Heart left ventricle (tissue), 16 donors: ENCODE measurements around the gene MSMB. TPM values are rescaled to one million over a fixed set of nuclear protein-coding genes. Genes with fewer than 3 reads are reported as not detected.
"Not testable (repeated sequence)": the region's sequence is repeated elsewhere in the genome, so short reads cannot be mapped to it uniquely, and the experiment has no call there.

ENCODE experiments used
- ATAC-seq, 4 donors: fragments of 200-7000 bp; cut with Tn5 transposase; one replicate each; pipeline ENCODE4 v1.9.1; 2020 to 2022; ENCODE audit warnings: moderate library complexity in 4 of 4, mild to moderate bottlenecking in 3 of 4, moderate number of reproducible peaks in 1 of 4
- DNase-seq, 5 donors: peaks; one replicate each; pipeline ENCODE4 v3.0.0-alpha.2; 2020
- H3K27ac ChIP-seq, 12 donors: fragments of 200-600 bp; sonication (generic) in 4 of 12; one replicate each; pipeline versions ENCODE4 v1.5.0 to v1.8.0; 2016 to 2022; ENCODE audit warnings: mild to moderate bottlenecking in 2 of 12
- H3K27me3 ChIP-seq, 9 donors: fragments of 200-600 bp; sonication (generic) in 2 of 9; one replicate each; pipeline versions ENCODE4 v1.5.1 to v1.8.0; 2016 to 2022; ENCODE audit warnings: mild to moderate bottlenecking in 3 of 9
- H3K36me3 ChIP-seq, 9 donors: fragments of 200-600 bp; sonication (generic) in 2 of 9; one replicate each; pipeline versions ENCODE4 v1.5.0 to v1.8.0; 2018 to 2022; ENCODE audit warnings: mild to moderate bottlenecking in 2 of 9
- H3K4me1 ChIP-seq, 12 donors: fragments of 200-600 bp; sonication (generic) in 4 of 12; one replicate each; pipeline versions ENCODE4 v1.5.0 to v1.8.0; 2016 to 2022; ENCODE audit warnings: mild to moderate bottlenecking in 3 of 12
- H3K4me3 ChIP-seq, 12 donors: fragments of 200-600 bp; sonication (generic) in 4 of 12; one replicate each; pipeline versions ENCODE4 v1.5.0 to v1.8.0; 2017 to 2022; ENCODE audit warnings: mild to moderate bottlenecking in 9 of 12, moderate library complexity in 4 of 12
- H3K9me3 ChIP-seq, 12 donors: fragments of 200-600 bp; sonication (generic) in 4 of 12; one replicate each; pipeline versions ENCODE4 v1.5.0 to v1.8.0; 2016 to 2022; ENCODE audit warnings: mild to moderate bottlenecking in 1 of 12
- CTCF ChIP-seq, 12 donors: fragments of 200-600 bp; sonication (generic) in 4 of 12; IDR thresholded peaks; one replicate each; pipeline versions ENCODE4 v1.5.0 to v1.8.0; 2018 to 2022; ENCODE audit warnings: antibody characterized with exemption in 12 of 12, mild to moderate bottlenecking in 5 of 12
- POLR2A ChIP-seq, 2 donors: fragments of 450-650 bp; IDR thresholded peaks; one replicate each; pipeline ENCODE4 v1.6.1; 2017; ENCODE audit warnings: antibody characterized with exemption in 2 of 2, mild to moderate bottlenecking in 2 of 2, moderate library complexity in 2 of 2
- WGBS, 4 donors: extraction: QIAGEN DNeasy Blood & Tissue Kit in 2 of 4; methylation state at CpG; one replicate each; pipeline versions ENCODE4 v1.1.5 to v1.1.7; 2013 to 2018; 5-methylcytosine and 5-hydroxymethylcytosine counted together
- intact Hi-C, 10 donors: fragments of 100-400 bp; cut with DNase I; formaldehyde crosslinking; loops; one replicate each; pipeline versions ENCODE4 v1.11.1 to v1.14.2; 2022
- polyA plus RNA-seq, 2 donors: library from polyadenylated mRNA; stranded (reverse); fragments of 200-250 nt; gene quantifications; one replicate each; pipeline ENCODE4 v1.2.3, GENCODE V29; 2013
- total RNA-seq, 9 donors: library from RNA; depleted of rRNA in 2 of 9; stranded (reverse); fragments of >200 nt in 2 of 9; fragmentation: NEBNext Ultra II Directional in 3 of 9; extraction: Animal tissue kit (Norgen Biotek cat#: 25700) in 3 of 9; gene quantifications; one replicate each; pipeline versions ENCODE4 v1.1.0 to v1.2.4, GENCODE V29; 2016 to 2023
- donor health status: ischemic (EF 13 %, LVEDD 7.1; RV severe dilation, severe dysfunction).
- donor health status: healthy with polysubstance abuse.
- donor health status: DM: no; HTN: yes; CAD: no.
- donor health status: DM: no; HTN: no; CAD: no.
- donor health status: ischemic (EF 25% LVEDD 6.9; RV normal size, moderate dysfunction).
- donor health status: ischemic (EF 25% LVEDD 5.7; RV mildly dilated, moderate dysfunction).
- donor health status: healthy.
- donor health status: DM: yes; HTN: yes; CAD: no.
- donor health status: ischemic (EF 35%, LVEDD 5.7; RV mildly dilated, moderate dysfunction).
- donor health status: nonischemic (EF 11% LVEDD 7.7; RV severe dilation, severe dysfunction).
- donor health status: DM: yes; HTN: yes; CAD: no.
- donor health status: PGD.
- donor health status: ischemic (EF 29% LVEDD 5.4; RV normal size, mild dysfunction).
- donor health status: nonischemic (EF 23%, LVEDD 6.1; RV moderate dilation, normal function).

MSMB gene
- total and polyA plus RNA-seq, 11 donors = not detected

- H3K36me3 ChIP-seq = no peaks in the 10 kb centered on the region
- DNase-seq (no peak), ATAC-seq (peak in 1 of 4 donors; percentile 16)
- peaks cover 0 to 19% (median 0%) of the 10 kb centered on the region in 12 donors for H3K4me1 ChIP-seq
- no peak overlapping the region for H3K4me3 ChIP-seq
- TF ChIP-seq POLR2A (IDR thresholded peaks at IDR 0.05) (no peak), CTCF (IDR thresholded peaks at IDR 0.05) (no peak)
- no peak overlapping the region for H3K27ac ChIP-seq
- H3K27me3 ChIP-seq = no peaks in the 10 kb centered on the region
- intact Hi-C loops = no loop called here
- no peaks in the 10 kb centered on the region for H3K9me3 ChIP-seq
- WGBS, 4 donors = 39 to 62% (median 41%) methylated on average over 5 of the region's 5 CpGs
These were observed 46.5 kb upstream of the MSMB start for GRCh38 chr10:46092524-46093081.

GRCh38 chr10:46091828-46092523 lies 45.9 kb upstream of the MSMB start:
- no peak for DNase-seq
- no peaks in the 10 kb centered on the region for H3K36me3 ChIP-seq
- H3K9me3 ChIP-seq = no peaks in the 10 kb centered on the region
- ATAC-seq = peak in 1 of 4 donors; percentile 34
- peaks cover 0 to 13% (median 0%) of the 10 kb centered on the region in 12 donors for H3K4me1 ChIP-seq
- no peak overlapping the region for H3K4me3 ChIP-seq
- H3K27me3 ChIP-seq = no peaks in the 10 kb centered on the region
- WGBS, 4 donors = 60 to 88% (median 65%) methylated on average over 6 to 12 of the region's 12 CpGs
- intact Hi-C loops = no loop called here
- H3K27ac ChIP-seq = no peak overlapping the region
- TF ChIP-seq CTCF (IDR thresholded peaks at IDR 0.05) = no peak
- no peak for TF ChIP-seq POLR2A (IDR thresholded peaks at IDR 0.05)

- no peaks in the 10 kb centered on the region for H3K36me3 ChIP-seq
- H3K4me1 ChIP-seq = peaks cover 0 to 11% (median 0%) of the 10 kb centered on the region in 12 donors
- no peaks in the 10 kb centered on the region for H3K9me3 ChIP-seq
- no peak for TF ChIP-seq POLR2A (IDR thresholded peaks at IDR 0.05)
- TF ChIP-seq CTCF (IDR thresholded peaks at IDR 0.05) = no peak
- intact Hi-C loops = no loop called here
- H3K4me3 ChIP-seq = no peak overlapping the region
- no peaks in the 10 kb centered on the region for H3K27me3 ChIP-seq
- ATAC-seq (peak in 2 of 4 donors; percentile 10 to 13), DNase-seq (no peak)
- H3K27ac ChIP-seq = no peak overlapping the region
- WGBS, 4 donors = 60 to 79% (median 78%) methylated on average over 8 to 9 of the region's 9 CpGs
These were observed 45.2 kb upstream of the MSMB start for GRCh38 chr10:46091080-46091827.

- ATAC-seq = no peak
- WGBS, 4 donors = 85 to 91% (median 89%) methylated on average over 10 of the region's 10 CpGs
These were observed 44.3 kb upstream of the MSMB start for GRCh38 chr10:46090258-46090812.

GRCh38 chr10:46087381-46087780 lies 41.3 kb upstream of the MSMB start:
- H3K36me3 ChIP-seq, DNase-seq, H3K27ac ChIP-seq, intact Hi-C loops, H3K4me3 ChIP-seq, H3K4me1 ChIP-seq, H3K9me3 ChIP-seq, H3K27me3 ChIP-seq, ATAC-seq: not testable (repeated sequence)
- WGBS, 4 donors = 90 to 91% (median 91%) methylated on average over 11 of the region's 11 CpGs

More at GRCh38 chr10:46090258-46090812, 44.3 kb upstream of the MSMB start:
- Histone ChIP-seq H3K4me1 (peaks cover 0 to 11% (median 0%) of the 10 kb centered on the region in 12 donors), H3K4me3 (no peak overlapping the region), H3K9me3 (no peaks in the 10 kb centered on the region), H3K27ac (no peak overlapping the region), H3K36me3 (no peaks in the 10 kb centered on the region), H3K27me3 (no peaks in the 10 kb centered on the region)
- DNase-seq = no peak
- intact Hi-C loops = no loop called here
- TF ChIP-seq CTCF (IDR thresholded peaks at IDR 0.05) = no peak
- no peak for TF ChIP-seq POLR2A (IDR thresholded peaks at IDR 0.05)
